Measurements from ENCODE around the gene TMEM143. TPM values are rescaled to one million over a fixed set of nuclear protein-coding genes. Genes with fewer than 3 reads are reported as not detected.

Gene TMEM143
- total RNA-seq, 1 donor from 2014 or later = 11.1 TPM

GRCh38 chr19:48367855-48368254, 4.1 kb upstream of the TMEM143 start:
- Histone ChIP-seq H3K27me3 (ENCODE audit: low read depth) (no peaks in the 10 kb centered on the region), H3K4me3 (no peak overlapping the region), H3K27ac (no peak overlapping the region), H3K9me3 (no peaks in the 10 kb centered on the region), H3K4me1 (peaks cover 7% of the 10 kb centered on the region), H3K36me3 (no peaks in the 10 kb centered on the region)
- intact Hi-C loops (cut with DNase I) = no loop called here
- no peak for ATAC-seq
- DNase-seq = no peak
- TF ChIP-seq CTCF (IDR thresholded peaks at IDR 0.05) = no peak

- H3K27ac ChIP-seq = no peak overlapping the region
- no peak overlapping the region for H3K4me3 ChIP-seq
- intact Hi-C loops (cut with DNase I) = no loop called here
- ATAC-seq (no peak), DNase-seq (no peak)
- H3K4me1 ChIP-seq = peaks cover 10% of the 10 kb centered on the region
- no peak for TF ChIP-seq CTCF (IDR thresholded peaks at IDR 0.05)
- H3K36me3 ChIP-seq = no peaks in the 10 kb centered on the region
- no peaks in the 10 kb centered on the region for H3K9me3 ChIP-seq
- no peaks in the 10 kb centered on the region for H3K27me3 ChIP-seq (ENCODE audit: low read depth)
Measured at GRCh38 chr19:48365602-48366001, 1.9 kb upstream of the TMEM143 start.

- H3K27ac ChIP-seq = peak overlapping the region; percentile 97
- peak overlapping the region; percentile 84 for H3K4me3 ChIP-seq
- H3K9me3 ChIP-seq = no peaks in the 10 kb centered on the region
- TF ChIP-seq CTCF (IDR thresholded peaks at IDR 0.05) = no peak
- DNase-seq (no peak), ATAC-seq (no peak)
- no peaks in the 10 kb centered on the region for H3K27me3 ChIP-seq (ENCODE audit: low read depth)
- H3K4me1 ChIP-seq = peaks cover 10% of the 10 kb centered on the region
- no peaks in the 10 kb centered on the region for H3K36me3 ChIP-seq
- intact Hi-C loops (cut with DNase I) = no loop called here
Measured at GRCh38 chr19:48364598-48365348, 1.0 kb upstream of the TMEM143 start.

- DNase-seq = no peak
- Histone ChIP-seq H3K4me3 (peak overlapping the region; percentile 84), H3K9me3 (no peaks in the 10 kb centered on the region), H3K27ac (peak overlapping the region; percentile 97), H3K4me1 (peaks cover 10% of the 10 kb centered on the region), H3K36me3 (no peaks in the 10 kb centered on the region), H3K27me3 (ENCODE audit: low read depth) (no peaks in the 10 kb centered on the region)
- intact Hi-C loops (cut with DNase I) = no loop called here
- TF ChIP-seq CTCF (IDR thresholded peaks at IDR 0.05) = no peak
- ATAC-seq = peak; percentile 16 to 23
Measured at GRCh38 chr19:48363500-48363809, 285 bp downstream of the TMEM143 start.

- intact Hi-C loops (cut with DNase I) = no loop called here
Measured at GRCh38 chr19:48362716-48363499, 832 bp downstream of the TMEM143 start.

More at GRCh38 chr19:48362716-48363499, 832 bp downstream of the TMEM143 start:
- no peak for TF ChIP-seq CTCF (IDR thresholded peaks at IDR 0.05)
- ATAC-seq = peak; percentile 94 to 95
- peak overlapping the region; percentile 97 for H3K27ac ChIP-seq
- peak overlapping the region; percentile 84 for H3K4me3 ChIP-seq
- no peaks in the 10 kb centered on the region for H3K27me3 ChIP-seq (ENCODE audit: low read depth)
- H3K4me1 ChIP-seq = peaks cover 10% of the 10 kb centered on the region
- peak; percentile 98 for DNase-seq
- H3K9me3 ChIP-seq = no peaks in the 10 kb centered on the region
- H3K36me3 ChIP-seq = no peaks in the 10 kb centered on the region
